Measurements from ENCODE around the gene CYTH1. TPM values are rescaled to one million over a fixed set of nuclear protein-coding genes. Genes with fewer than 3 reads are reported as not detected.

Gene CYTH1
- total RNA-seq, 2 experiments from 2014 or later, result 521 to 525 TPM

DNA sequence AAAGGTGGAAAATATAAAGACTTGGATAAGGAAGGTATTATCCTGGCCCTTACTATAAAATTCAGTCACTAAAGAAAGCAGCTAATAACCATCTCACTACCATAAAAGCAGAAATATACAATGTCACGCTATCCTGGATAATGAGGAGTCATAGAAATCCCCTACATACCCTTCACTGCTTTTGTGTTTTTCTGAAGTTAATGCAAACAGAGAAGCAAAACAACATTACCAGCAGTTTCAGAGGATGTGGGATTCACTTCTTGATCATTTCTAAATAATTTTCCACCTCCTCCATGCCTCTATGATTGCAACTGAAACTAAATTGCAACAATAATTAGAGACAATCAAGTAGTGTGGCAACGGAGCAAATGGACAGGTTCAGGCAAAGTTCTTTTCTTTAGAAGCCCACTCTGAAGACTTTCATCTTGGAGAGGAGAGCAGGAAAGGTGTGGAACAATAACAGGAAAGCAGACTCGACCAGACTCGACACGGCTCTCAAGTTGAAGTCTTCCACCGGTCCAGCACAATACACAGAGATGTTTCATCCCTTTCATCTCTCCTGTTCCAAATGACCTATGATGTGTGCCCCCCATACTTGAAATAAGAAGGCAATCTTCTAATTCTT, 10.2 kb downstream of the CYTH1 start:
- peak; percentile 7 for ATAC-seq (ENCODE audit: poor library complexity)
- peaks cover 46% of the 10 kb centered on the region for H3K4me1 Mint-ChIP-seq (ENCODE audit: low read depth)

DNA sequence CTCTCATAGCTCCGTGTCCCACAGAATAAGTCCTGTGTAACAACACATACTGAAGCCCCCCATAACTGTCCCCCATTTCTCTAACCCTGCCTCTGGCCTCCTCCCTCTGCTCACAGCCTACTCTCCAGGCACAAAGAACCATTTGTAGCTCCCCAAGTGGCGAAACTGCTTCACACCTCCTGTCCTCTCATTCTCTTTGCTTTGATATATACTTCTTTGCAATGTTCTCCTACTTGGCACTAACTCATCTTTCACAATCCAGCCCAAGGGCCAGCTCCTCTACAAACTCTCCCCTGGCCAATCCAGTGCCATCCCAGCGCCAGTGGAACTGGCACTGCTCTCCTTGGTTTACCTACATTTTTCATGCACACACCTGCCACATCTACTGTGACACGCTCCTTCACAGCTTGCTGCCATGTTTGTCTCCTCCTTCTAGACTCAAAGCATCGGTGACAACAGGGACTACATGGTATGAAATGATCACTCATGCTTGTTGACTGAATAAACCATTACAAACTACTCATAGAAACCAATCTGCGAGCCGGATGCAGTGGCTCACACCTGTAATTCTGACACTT, 12.8 kb downstream of the CYTH1 start:
- no peaks in the 10 kb centered on the region for H3K27me3 ChIP-seq (ENCODE audit: control insufficient read depth in 1 of 2, insufficient read depth in 2 of 2, low read length in 2 of 2)
- Mint-ChIP-seq H3K4me1 (ENCODE audit: low read depth) (peaks cover 28% of the 10 kb centered on the region), H3K27me3 (no peaks in the 10 kb centered on the region), H3K27ac (no peak overlapping the region), H3K9me3 (no peaks in the 10 kb centered on the region), H3K36me3 (ENCODE audit: low read depth) (peaks cover 30% of the 10 kb centered on the region), H3K4me3 (no peak overlapping the region)
- H3K27ac ChIP-seq (ENCODE audit: low read depth in 1 of 2, low read length in 2 of 2), result peak overlapping the region; percentile 34 to 38
- ATAC-seq (ENCODE audit: poor library complexity) (peak; percentile 42), DNase-seq (peak in 3 of 14 experiments; percentile 33 to 66 (median 63))
- peaks cover 30% of the 10 kb centered on the region for H3K36me3 ChIP-seq (ENCODE audit: insufficient read depth, low read length)
- H3K9me3 ChIP-seq (ENCODE audit: control insufficient read depth in 1 of 2, insufficient read depth in 1 of 2, low read length in 2 of 2), result no peaks in the 10 kb centered on the region
- TF ChIP-seq, protein P1, sequence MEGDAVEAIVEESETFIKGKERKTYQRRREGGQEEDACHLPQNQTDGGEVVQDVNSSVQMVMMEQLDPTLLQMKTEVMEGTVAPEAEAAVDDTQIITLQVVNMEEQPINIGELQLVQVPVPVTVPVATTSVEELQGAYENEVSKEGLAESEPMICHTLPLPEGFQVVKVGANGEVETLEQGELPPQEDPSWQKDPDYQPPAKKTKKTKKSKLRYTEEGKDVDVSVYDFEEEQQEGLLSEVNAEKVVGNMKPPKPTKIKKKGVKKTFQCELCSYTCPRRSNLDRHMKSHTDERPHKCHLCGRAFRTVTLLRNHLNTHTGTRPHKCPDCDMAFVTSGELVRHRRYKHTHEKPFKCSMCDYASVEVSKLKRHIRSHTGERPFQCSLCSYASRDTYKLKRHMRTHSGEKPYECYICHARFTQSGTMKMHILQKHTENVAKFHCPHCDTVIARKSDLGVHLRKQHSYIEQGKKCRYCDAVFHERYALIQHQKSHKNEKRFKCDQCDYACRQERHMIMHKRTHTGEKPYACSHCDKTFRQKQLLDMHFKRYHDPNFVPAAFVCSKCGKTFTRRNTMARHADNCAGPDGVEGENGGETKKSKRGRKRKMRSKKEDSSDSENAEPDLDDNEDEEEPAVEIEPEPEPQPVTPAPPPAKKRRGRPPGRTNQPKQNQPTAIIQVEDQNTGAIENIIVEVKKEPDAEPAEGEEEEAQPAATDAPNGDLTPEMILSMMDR (IDR thresholded peaks at IDR 0.05), result peak; percentile 17
- H3K4me3 ChIP-seq (ENCODE audit: low read length), result peak overlapping the region; percentile 12
- intact Hi-C loops (cut with DNase I, micrococcal nuclease), result no loop called here
- CTCF ChIA-PET, result interaction anchor here (0.6 to 1.6 kb wide), 9 partner anchors 10 to 52 kb away, joined by 3 to 9 read pairs (median 4); no protein-coding TSS in a partner anchor
- POLR2A ChIA-PET, result interaction anchor here (0.9 to 11.1 kb wide), 8 partner anchors 10 to 60 kb away, joined by 3 to 106 read pairs (median 4); no protein-coding TSS in a partner anchor
- H3K4me1 ChIP-seq (ENCODE audit: insufficient read depth, low read length), result peaks cover 92% of the 10 kb centered on the region

More for the DNA sequence above, 10.2 kb downstream of the CYTH1 start:
- Mint-ChIP-seq H3K27me3 (no peaks in the 10 kb centered on the region), H3K36me3 (ENCODE audit: low read depth) (peaks cover 43% of the 10 kb centered on the region), H3K9me3 (no peaks in the 10 kb centered on the region), H3K27ac (peak overlapping the region; percentile 95), H3K4me3 (peak overlapping the region; percentile 88)
- TF ChIP-seq, protein P1 (IDR thresholded peaks at IDR 0.05), result no peak
- peak overlapping the region; percentile 44 for H3K4me3 ChIP-seq (ENCODE audit: low read length)
- H3K27me3 ChIP-seq (ENCODE audit: control insufficient read depth in 1 of 2, insufficient read depth in 2 of 2, low read length in 2 of 2), result no peaks in the 10 kb centered on the region
- intact Hi-C loops (cut with DNase I, micrococcal nuclease), result loop anchor here in 1 of 2 experiments (2.0 kb wide), 1 partner anchor 13 kb away; no protein-coding TSS in a partner anchor
- peak overlapping the region; percentile 71 to 86 for H3K27ac ChIP-seq (ENCODE audit: low read depth in 1 of 2, low read length in 2 of 2)
- H3K4me1 ChIP-seq (ENCODE audit: insufficient read depth, low read length), result peaks cover 89% of the 10 kb centered on the region
- H3K9me3 ChIP-seq (ENCODE audit: control insufficient read depth in 1 of 2, insufficient read depth in 1 of 2, low read length in 2 of 2), result no peaks in the 10 kb centered on the region
- peaks cover 28% of the 10 kb centered on the region for H3K36me3 ChIP-seq (ENCODE audit: insufficient read depth, low read length)
- peak in 3 of 14 experiments; percentile 62 to 70 (median 68) for DNase-seq
- ChIA-PET CTCF (interaction anchor here (0.7 to 1.6 kb wide), 3 partner anchors 26 to 64 kb away, joined by 3 to 6 read pairs (median 3); no protein-coding TSS in a partner anchor), POLR2A (interaction anchor here (0.6 to 11.1 kb wide), 8 partner anchors 12 to 64 kb away, joined by 3 to 106 read pairs (median 6); no protein-coding TSS in a partner anchor)

DNA sequence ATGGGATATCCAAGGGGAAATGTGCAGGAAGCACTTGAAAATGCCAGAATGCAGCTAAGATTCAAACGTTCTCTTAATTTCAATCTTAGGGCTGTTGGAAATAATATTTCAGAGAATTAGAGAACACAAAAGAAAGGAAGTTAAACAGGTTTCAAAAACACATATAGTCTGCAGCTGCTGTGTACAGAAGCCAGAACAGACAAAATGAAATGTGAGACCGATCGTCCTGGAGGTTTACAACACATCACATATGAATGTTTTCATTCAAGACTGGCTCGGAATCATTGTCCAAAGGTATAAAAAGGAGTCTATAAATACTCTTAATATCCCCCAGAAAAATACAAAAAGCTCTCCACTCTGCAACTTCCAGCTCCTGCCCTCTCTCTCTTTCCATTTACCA, 14.3 kb downstream of the CYTH1 start:
- H3K4me1 ChIP-seq (ENCODE audit: insufficient read depth, low read length), result peaks cover 98% of the 10 kb centered on the region
- H3K9me3 ChIP-seq (ENCODE audit: control insufficient read depth in 1 of 2, insufficient read depth in 1 of 2, low read length in 2 of 2), result no peaks in the 10 kb centered on the region
- H3K36me3 ChIP-seq (ENCODE audit: insufficient read depth, low read length), result peaks cover 31% of the 10 kb centered on the region
- ATAC-seq (ENCODE audit: poor library complexity) (no peak), DNase-seq (no peak)
- peak overlapping the region; percentile 0 for H3K4me3 ChIP-seq (ENCODE audit: low read length)
- CTCF ChIA-PET, result no interaction called here
- POLR2A ChIA-PET, result interaction anchor here (0.8 to 11.1 kb wide), 4 partner anchors 8 to 42 kb away, joined by 3 to 106 read pairs (median 50); no protein-coding TSS in a partner anchor
- TF ChIP-seq, protein P1 (IDR thresholded peaks at IDR 0.05), result no peak
- Mint-ChIP-seq H3K9me3 (no peaks in the 10 kb centered on the region), H3K4me3 (no peak overlapping the region), H3K27ac (no peak overlapping the region), H3K4me1 (ENCODE audit: low read depth) (peaks cover 29% of the 10 kb centered on the region), H3K36me3 (ENCODE audit: low read depth) (peaks cover 24% of the 10 kb centered on the region), H3K27me3 (no peaks in the 10 kb centered on the region)
- intact Hi-C loops (cut with DNase I, micrococcal nuclease), result no loop called here
- no peaks in the 10 kb centered on the region for H3K27me3 ChIP-seq (ENCODE audit: control insufficient read depth in 1 of 2, insufficient read depth in 2 of 2, low read length in 2 of 2)
- peak overlapping the region in 1 of 2 donors; percentile 48 for H3K27ac ChIP-seq (ENCODE audit: low read depth in 1 of 2, low read length in 2 of 2)

All from CD4-positive, alpha-beta T cell (primary cell).